HepG2 (cell line): ENCODE results near the gene COX14. TPM values are rescaled to one million over a fixed set of nuclear protein-coding genes. Genes with fewer than 3 reads are reported as not detected.

Experiments
- IKZF5 ChIP-seq: IDR thresholded peaks from 2 replicates; pipeline ENCODE4 v1.6.1; 2018; ENCODE audit warnings: missing genetic modification reagents, mild to moderate bottlenecking, missing compliant biosample characterization
- MAFG ChIP-seq: sonication (generic); formaldehyde crosslinking; IDR thresholded peaks from 2 replicates; pipeline ENCODE4 v1.5.1; 2020; ENCODE audit warnings: mild to moderate bottlenecking, missing genetic modification reagents
- MEIS1 ChIP-seq: sonication (generic); formaldehyde crosslinking; IDR thresholded peaks from 2 replicates; pipeline ENCODE4 v1.9.0; 2021; ENCODE audit warnings: mild to moderate bottlenecking, missing genetic modification reagents, moderate library complexity, borderline replicate concordance
- NCOA2 ChIP-seq: sonication (generic); formaldehyde crosslinking; IDR thresholded peaks from 2 replicates; pipeline ENCODE4 v1.8.0; 2022; ENCODE audit warnings: inconsistent platforms
- RBAK ChIP-seq: sonication (generic); formaldehyde crosslinking; IDR thresholded peaks from 2 replicates; pipeline ENCODE4 v1.5.1; 2020; ENCODE audit warnings: mild to moderate bottlenecking, missing genetic modification reagents
- SAP130 ChIP-seq: IDR thresholded peaks from 2 replicates; pipeline ENCODE4 v1.6.1; 2016; ENCODE audit warnings: low read depth
- SOX5 ChIP-seq: IDR thresholded peaks from 2 replicates; pipeline ENCODE4 v1.6.1; 2016; ENCODE audit warnings: borderline replicate concordance
- SOX6 ChIP-seq, 2 experiments: fragments of 450-650 bp in 1 of 2; sonication (generic) in 1 of 2; formaldehyde crosslinking in 1 of 2; IDR thresholded peaks; 2 replicates each; pipeline versions ENCODE4 v1.4.0 to v1.6.1; 2017 to 2020; ENCODE audit warnings: antibody characterized with exemption in 1 of 2, mild to moderate bottlenecking in 1 of 2, missing genetic modification reagents in 1 of 2
- U2AF2 ChIP-seq: fragments of 200-400 bp; formaldehyde crosslinking; IDR thresholded peaks from 2 replicates; pipeline ENCODE4 v1.6.1; 2017; ENCODE audit warnings: low read depth, mild to moderate bottlenecking, low read length
- ZBTB40 ChIP-seq, 2 experiments: fragments of 450-650 bp in 1 of 2; sonication (generic) in 1 of 2; formaldehyde crosslinking in 1 of 2; IDR thresholded peaks; 2 replicates each; pipeline versions ENCODE4 v1.6.1 to v1.8.0; 2016 to 2022; ENCODE audit warnings: antibody characterized with exemption in 1 of 2, mild to moderate bottlenecking in 1 of 2, missing genetic modification reagents in 1 of 2
- ZNF451 ChIP-seq: sonication (generic); formaldehyde crosslinking; IDR thresholded peaks from 2 replicates; pipeline ENCODE4 v1.5.0; 2020; ENCODE audit warnings: mild to moderate bottlenecking, missing genetic modification reagents
- ZNF496 ChIP-seq: sonication (generic); formaldehyde crosslinking; IDR thresholded peaks from 2 replicates; pipeline ENCODE4 v1.8.1; 2023; ENCODE audit warnings: mild to moderate bottlenecking, moderate library complexity, missing genetic modification reagents; ENCODE audit not compliant: insufficient replicate concordance
- ZNF788 ChIP-seq: sonication (generic); formaldehyde crosslinking; IDR thresholded peaks from 2 replicates; pipeline ENCODE4 v1.5.0; 2020; ENCODE audit warnings: mild to moderate bottlenecking, missing genetic modification reagents, borderline replicate concordance
- polyA plus RNA-seq, 8 experiments: library from polyadenylated mRNA; depleted of rRNA in 3 of 8; stranded (reverse) in 7 of 8; unstranded in 1 of 8; fragments of >200 nt; fragmentation: Illumina TruSeq in 4 of 8; extraction: Trizol in 4 of 8; gene quantifications; 2 replicates each; pipeline versions ENCODE4 v1.2.1 to v1.2.3, GENCODE V29; 2011 to 2016; ENCODE audit warnings: low read depth in 4 of 8, missing spikeins in 1 of 8, mixed read lengths in 1 of 8; ENCODE audit not compliant: insufficient read depth in 1 of 8
- total RNA-seq, 5 experiments: library from RNA; depleted of rRNA; stranded (reverse); fragments of >200 nt; fragmentation: Illumina TruSeq; extraction: Trizol; gene quantifications; 2 replicates each; pipeline ENCODE4 v1.2.3, GENCODE V29; 2016; ENCODE audit warnings: low read depth in 1 of 5
- TF ChIP-seq, protein P1 (sequence below): sonication (generic); formaldehyde crosslinking; IDR thresholded peaks from 2 replicates; pipeline ENCODE4 v1.4.0; 2020; ENCODE audit warnings: missing genetic modification reagents

COX14 gene
- total and polyA plus RNA-seq, 2 of the 13 experiments (the other 11 are each of a cell fraction or from before 2014, with no cell fraction given), result 53.0 to 71.6 TPM

GRCh38 chr12:50074936-50075807 lies 36.9 kb upstream of the COX14 start (continued):
- no peak for TF ChIP-seq ZBTB40 (IDR thresholded peaks at IDR 0.05)
- TF ChIP-seq ZBTB40 (CRISPR knock-in tag; IDR thresholded peaks at IDR 0.05), result no peak
- TF ChIP-seq ZNF788 (CRISPR knock-in tag), result peak; percentile 63; the same call in 1 of the 2 replicates
- no peak for TF ChIP-seq ZNF451 (CRISPR knock-in tag)
- TF ChIP-seq RBAK (CRISPR knock-in tag), result no peak
- TF ChIP-seq, protein P1, sequence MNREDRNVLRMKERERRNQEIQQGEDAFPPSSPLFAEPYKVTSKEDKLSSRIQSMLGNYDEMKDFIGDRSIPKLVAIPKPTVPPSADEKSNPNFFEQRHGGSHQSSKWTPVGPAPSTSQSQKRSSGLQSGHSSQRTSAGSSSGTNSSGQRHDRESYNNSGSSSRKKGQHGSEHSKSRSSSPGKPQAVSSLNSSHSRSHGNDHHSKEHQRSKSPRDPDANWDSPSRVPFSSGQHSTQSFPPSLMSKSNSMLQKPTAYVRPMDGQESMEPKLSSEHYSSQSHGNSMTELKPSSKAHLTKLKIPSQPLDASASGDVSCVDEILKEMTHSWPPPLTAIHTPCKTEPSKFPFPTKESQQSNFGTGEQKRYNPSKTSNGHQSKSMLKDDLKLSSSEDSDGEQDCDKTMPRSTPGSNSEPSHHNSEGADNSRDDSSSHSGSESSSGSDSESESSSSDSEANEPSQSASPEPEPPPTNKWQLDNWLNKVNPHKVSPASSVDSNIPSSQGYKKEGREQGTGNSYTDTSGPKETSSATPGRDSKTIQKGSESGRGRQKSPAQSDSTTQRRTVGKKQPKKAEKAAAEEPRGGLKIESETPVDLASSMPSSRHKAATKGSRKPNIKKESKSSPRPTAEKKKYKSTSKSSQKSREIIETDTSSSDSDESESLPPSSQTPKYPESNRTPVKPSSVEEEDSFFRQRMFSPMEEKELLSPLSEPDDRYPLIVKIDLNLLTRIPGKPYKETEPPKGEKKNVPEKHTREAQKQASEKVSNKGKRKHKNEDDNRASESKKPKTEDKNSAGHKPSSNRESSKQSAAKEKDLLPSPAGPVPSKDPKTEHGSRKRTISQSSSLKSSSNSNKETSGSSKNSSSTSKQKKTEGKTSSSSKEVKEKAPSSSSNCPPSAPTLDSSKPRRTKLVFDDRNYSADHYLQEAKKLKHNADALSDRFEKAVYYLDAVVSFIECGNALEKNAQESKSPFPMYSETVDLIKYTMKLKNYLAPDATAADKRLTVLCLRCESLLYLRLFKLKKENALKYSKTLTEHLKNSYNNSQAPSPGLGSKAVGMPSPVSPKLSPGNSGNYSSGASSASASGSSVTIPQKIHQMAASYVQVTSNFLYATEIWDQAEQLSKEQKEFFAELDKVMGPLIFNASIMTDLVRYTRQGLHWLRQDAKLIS (CRISPR knock-in tag), result no peak
- peak; percentile 76; the same call in 1 of the 2 replicates for TF ChIP-seq MEIS1 (CRISPR knock-in tag)
- TF ChIP-seq MAFG (CRISPR knock-in tag), result no peak
- TF ChIP-seq SOX5 (CRISPR knock-in tag), result no peak; the same call in 1 of the 2 replicates
- no peak for TF ChIP-seq U2AF2
- peak; percentile 65 for TF ChIP-seq SAP130
- TF ChIP-seq SOX6 (IDR thresholded peaks at IDR 0.05), result no peak
- peak; percentile 46 for TF ChIP-seq SOX6 (CRISPR knock-in tag; IDR thresholded peaks at IDR 0.05)
- TF ChIP-seq IKZF5 (CRISPR knock-in tag), result peak; percentile 28; the same call in 1 of the 2 replicates
- TF ChIP-seq NCOA2 (CRISPR knock-in tag), result no peak
- TF ChIP-seq ZNF496 (CRISPR knock-in tag), result no peak
